Duodenal mucosa (tissue), 2 donors: ENCODE results near the gene AAK1.
"Not testable (repeated sequence)": the region's sequence is repeated elsewhere in the genome, so short reads cannot be mapped to it uniquely, and the experiment has no call there.

Source experiments
- H3K27ac ChIP-seq: one replicate; pipeline ENCODE4 v1.7.0; 2013; ENCODE audit warnings: low read depth, low read length
- H3K27me3 ChIP-seq, 2 donors: one replicate each; pipeline ENCODE4 v1.7.0; 2013; ENCODE audit warnings: low read length in 2 of 2, control low read depth in 1 of 2; ENCODE audit not compliant: insufficient read depth in 2 of 2, control insufficient read depth in 1 of 2
- H3K36me3 ChIP-seq, 2 donors: one replicate each; pipeline ENCODE4 v1.7.0; 2013; ENCODE audit warnings: low read length in 2 of 2, control low read depth in 1 of 2; ENCODE audit not compliant: insufficient read depth in 2 of 2, control insufficient read depth in 1 of 2
- H3K4me1 ChIP-seq, 2 donors: one replicate each; pipeline ENCODE4 v1.7.0; 2013; ENCODE audit warnings: low read length in 2 of 2, control low read depth in 1 of 2; ENCODE audit not compliant: insufficient read depth in 2 of 2, control insufficient read depth in 1 of 2
- H3K4me3 ChIP-seq, 2 donors: one replicate each; pipeline ENCODE4 v1.7.0; 2013; ENCODE audit warnings: low read length in 2 of 2, low read depth in 1 of 2
- H3K9ac ChIP-seq, 2 donors: one replicate each; pipeline ENCODE4 v1.7.0; 2013; ENCODE audit warnings: low read length in 2 of 2, low read depth in 1 of 2
- H3K9me3 ChIP-seq, 2 donors: one replicate each; pipeline ENCODE4 v1.7.0; 2013; ENCODE audit warnings: low read length in 2 of 2, control low read depth in 1 of 2; ENCODE audit not compliant: control insufficient read depth in 1 of 2

AAK1 gene

GRCh38 chr2:69579536-69579935, 64.0 kb downstream of the AAK1 start:
- Histone ChIP-seq H3K4me3 (no peak overlapping the region), H3K27ac (no peak overlapping the region), H3K36me3 (no peaks in the 10 kb centered on the region), H3K27me3 (no peaks in the 10 kb centered on the region), H3K9me3 (no peaks in the 10 kb centered on the region), H3K4me1 (peaks cover 30 to 33% of the 10 kb centered on the region in 2 donors), H3K9ac (no peak overlapping the region)

DNA sequence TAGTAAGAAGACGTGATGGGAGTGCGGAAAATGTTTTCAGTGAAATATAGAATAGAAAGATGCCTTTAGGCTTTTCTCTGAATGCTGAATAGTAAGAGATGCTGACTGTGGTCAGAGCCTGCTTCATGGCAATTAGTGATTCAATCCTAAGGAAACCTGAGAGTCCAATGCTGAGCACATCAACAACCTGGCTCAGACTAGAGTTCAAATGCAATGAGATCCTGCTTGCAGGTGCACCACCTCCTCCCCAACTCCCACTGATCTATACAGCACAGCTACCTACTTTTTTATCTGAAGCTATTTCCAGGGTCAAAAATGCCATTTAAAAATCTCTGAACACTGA, 65.4 kb downstream of the AAK1 start:
- Histone ChIP-seq H3K36me3 (no peaks in the 10 kb centered on the region), H3K4me1 (peaks cover 20 to 21% of the 10 kb centered on the region in 2 donors), H3K27ac (no peak overlapping the region), H3K27me3 (no peaks in the 10 kb centered on the region), H3K9ac (no peak overlapping the region), H3K4me3 (no peak overlapping the region), H3K9me3 (no peaks in the 10 kb centered on the region)

- H3K9ac ChIP-seq, result no peak overlapping the region
Measured at GRCh38 chr2:69577467-69578197, 65.9 kb downstream of the AAK1 start.

DNA sequence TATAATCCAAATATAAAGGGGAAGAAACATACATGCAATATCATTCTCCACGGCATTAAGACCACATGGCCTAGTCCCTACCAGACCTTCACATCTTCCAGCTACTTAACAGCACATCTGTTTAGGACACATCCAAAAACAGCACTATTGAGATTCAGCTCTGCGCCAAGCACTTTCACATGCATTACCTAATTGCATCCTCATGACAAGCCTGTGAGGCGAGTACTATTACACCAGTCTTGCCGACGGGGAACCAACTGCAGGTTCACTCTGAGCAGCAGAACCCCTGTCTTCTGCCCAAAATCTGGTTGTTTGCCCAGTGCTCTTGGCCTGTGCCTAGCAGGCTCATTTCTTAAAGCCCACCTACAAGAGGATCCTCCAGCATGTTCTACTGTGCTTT, 66.7 kb downstream of the AAK1 start:
- no peaks in the 10 kb centered on the region for H3K27me3 ChIP-seq
- no peaks in the 10 kb centered on the region for H3K9me3 ChIP-seq
- H3K9ac ChIP-seq, result no peak overlapping the region
- no peak overlapping the region for H3K4me3 ChIP-seq
- peaks cover 7 to 8% of the 10 kb centered on the region in 2 donors for H3K4me1 ChIP-seq
- no peaks in the 10 kb centered on the region for H3K36me3 ChIP-seq
- H3K27ac ChIP-seq, result no peak overlapping the region

More at GRCh38 chr2:69577467-69578197, 65.9 kb downstream of the AAK1 start:
- H3K4me3 ChIP-seq, result no peak overlapping the region
- no peaks in the 10 kb centered on the region for H3K36me3 ChIP-seq
- H3K4me1 ChIP-seq, result peaks cover 14 to 15% of the 10 kb centered on the region in 2 donors
- H3K27me3 ChIP-seq, result no peaks in the 10 kb centered on the region
- no peaks in the 10 kb centered on the region for H3K9me3 ChIP-seq
- H3K27ac ChIP-seq, result no peak overlapping the region

- H3K36me3 ChIP-seq, result no peaks in the 10 kb centered on the region
- H3K4me3 ChIP-seq, result no peak overlapping the region
- no peaks in the 10 kb centered on the region for H3K27me3 ChIP-seq
- H3K9me3 ChIP-seq, result no peaks in the 10 kb centered on the region
- no peak overlapping the region for H3K27ac ChIP-seq
- H3K9ac ChIP-seq, result no peak overlapping the region
- peaks cover 8 to 12% of the 10 kb centered on the region in 2 donors for H3K4me1 ChIP-seq
Measured at GRCh38 chr2:69575926-69576325, 67.6 kb downstream of the AAK1 start.

GRCh38 chr2:69575371-69575770, 68.2 kb downstream of the AAK1 start:
- H3K36me3 ChIP-seq, H3K27me3 ChIP-seq, H3K27ac ChIP-seq, H3K9me3 ChIP-seq, H3K9ac ChIP-seq, H3K4me3 ChIP-seq: not testable (repeated sequence)
- peaks cover 12 to 16% of the 10 kb centered on the region in 2 donors for H3K4me1 ChIP-seq

DNA sequence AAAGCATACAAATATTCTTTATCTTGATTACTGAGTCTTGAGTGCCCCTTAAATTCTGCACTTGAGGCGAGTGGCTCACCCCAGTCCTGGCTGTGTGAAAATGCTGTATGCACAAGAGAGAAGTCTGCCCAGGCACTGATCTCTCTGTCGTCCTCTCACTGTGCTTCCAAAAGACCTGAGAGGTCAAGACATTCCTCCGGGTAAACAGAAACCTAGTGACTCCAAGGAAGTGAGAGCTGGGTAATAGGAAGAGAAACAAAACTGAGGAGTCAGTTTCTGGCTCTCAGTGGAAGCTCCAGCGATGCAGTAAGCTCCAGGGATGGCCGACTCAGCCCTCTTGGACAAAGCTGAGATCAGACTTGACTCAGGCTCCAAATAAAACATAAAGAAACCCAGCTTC, 70.9 kb downstream of the AAK1 start:
- H3K27me3 ChIP-seq, result no peaks in the 10 kb centered on the region
- H3K4me3 ChIP-seq, result no peak overlapping the region
- H3K36me3 ChIP-seq, result no peaks in the 10 kb centered on the region
- no peak overlapping the region for H3K27ac ChIP-seq
- no peak overlapping the region for H3K9ac ChIP-seq
- H3K9me3 ChIP-seq, result no peaks in the 10 kb centered on the region
- peaks cover 16 to 18% of the 10 kb centered on the region in 2 donors for H3K4me1 ChIP-seq

DNA sequence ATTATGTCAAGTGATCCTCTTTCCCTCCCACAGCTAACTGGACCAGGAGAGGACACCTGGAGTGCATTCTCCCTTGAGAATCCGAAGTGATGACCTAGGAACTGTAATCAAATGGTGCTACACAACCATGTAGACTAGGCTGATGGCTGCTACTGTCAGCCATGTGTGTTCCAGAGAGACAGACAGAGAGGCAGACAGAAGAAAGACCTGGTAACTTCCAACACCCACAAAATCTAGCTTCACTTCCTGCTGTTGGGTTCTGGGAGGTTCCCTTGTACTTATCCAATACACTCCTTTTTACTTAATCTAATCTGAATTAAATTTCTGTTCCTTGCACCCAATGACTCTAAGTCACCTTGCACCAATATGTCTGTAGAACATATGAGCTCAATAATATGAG, 72.3 kb downstream of the AAK1 start:
- Histone ChIP-seq H3K9ac (no peak overlapping the region), H3K4me3 (no peak overlapping the region), H3K4me1 (peaks cover 13% of the 10 kb centered on the region in 2 donors), H3K27ac (no peak overlapping the region), H3K27me3 (no peaks in the 10 kb centered on the region), H3K36me3 (no peaks in the 10 kb centered on the region), H3K9me3 (no peaks in the 10 kb centered on the region)

- no peaks in the 10 kb centered on the region for H3K36me3 ChIP-seq
- H3K9me3 ChIP-seq, result no peaks in the 10 kb centered on the region
- H3K27ac ChIP-seq, result no peak overlapping the region
- no peak overlapping the region for H3K4me3 ChIP-seq
- H3K9ac ChIP-seq, result no peak overlapping the region
- H3K4me1 ChIP-seq, result peaks cover 13% of the 10 kb centered on the region in 2 donors
- H3K27me3 ChIP-seq, result no peaks in the 10 kb centered on the region
Measured at GRCh38 chr2:69570474-69570873, 73.1 kb downstream of the AAK1 start.

DNA sequence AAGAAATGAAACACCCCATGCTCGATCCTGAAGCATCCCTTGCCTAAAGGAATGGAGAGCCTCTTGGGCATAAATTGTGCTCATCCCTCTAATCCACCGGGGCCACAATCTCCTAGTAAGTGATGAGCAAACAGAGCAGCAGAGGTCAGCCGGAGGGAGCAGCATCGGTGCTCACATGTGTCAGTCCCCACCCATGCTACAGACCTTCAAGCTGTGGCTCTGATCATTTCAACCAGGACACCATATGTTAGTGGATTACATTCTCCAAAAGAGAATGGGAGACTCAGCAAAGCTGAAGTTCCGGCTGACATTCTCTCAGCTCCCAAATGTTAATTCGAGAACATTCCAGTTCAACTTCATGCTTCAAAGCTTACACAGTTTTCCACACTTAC, 75.6 kb downstream of the AAK1 start:
- Histone ChIP-seq H3K4me3 (no peak overlapping the region), H3K9me3 (no peaks in the 10 kb centered on the region), H3K36me3 (no peaks in the 10 kb centered on the region), H3K9ac (no peak overlapping the region), H3K27me3 (no peaks in the 10 kb centered on the region), H3K4me1 (peaks cover 23% of the 10 kb centered on the region in 2 donors), H3K27ac (no peak overlapping the region)
